GM21619 (cell line): ENCODE data around the gene TNFRSF14.

Experiments
- ATAC-seq: cut with Tn5 transposase; IDR thresholded peaks from one replicate; pipeline ENCODE4 v1.9.1; 2021; ENCODE audit not compliant: unreplicated experiment

Gene TNFRSF14

GRCh38 chr1:2611621-2612437 lies 55.7 kb downstream of the TNFRSF14 start:
- ATAC-seq = no peak

- ATAC-seq = no peak
Measured at GRCh38 chr1:2612591-2613365, 56.6 kb downstream of the TNFRSF14 start.
